Upper lobe of right lung (tissue), 1 donor: ENCODE results near the gene ARHGAP6. TPM values are rescaled to one million over a fixed set of nuclear protein-coding genes. Genes with fewer than 3 reads are reported as not detected.
"Not testable (repeated sequence)": the region's sequence is repeated elsewhere in the genome, so short reads cannot be mapped to it uniquely, and the experiment has no call there.

Source experiments
- ATAC-seq: fragments of 200-7000 bp; cut with Tn5 transposase; one replicate; pipeline ENCODE4 v1.9.1; 2020; ENCODE audit warnings: mild to moderate bottlenecking, moderate library complexity
- DNase-seq: peaks from one replicate; pipeline ENCODE4 v3.0.0-alpha.2; 2020
- H3K27ac ChIP-seq: fragments of 200-600 bp; one replicate; pipeline ENCODE4 v1.8.0; 2022
- H3K27me3 ChIP-seq: fragments of 200-600 bp; one replicate; pipeline ENCODE4 v1.8.0; 2022; ENCODE audit warnings: mild to moderate bottlenecking
- H3K36me3 ChIP-seq: fragments of 200-600 bp; one replicate; pipeline ENCODE4 v1.8.0; 2022
- H3K4me1 ChIP-seq: fragments of 200-600 bp; one replicate; pipeline ENCODE4 v1.8.0; 2022
- H3K4me3 ChIP-seq: fragments of 200-600 bp; one replicate; pipeline ENCODE4 v1.8.0; 2022; ENCODE audit warnings: mild to moderate bottlenecking
- H3K9me3 ChIP-seq: fragments of 200-600 bp; one replicate; pipeline ENCODE4 v1.8.0; 2022
- CTCF ChIP-seq: fragments of 200-600 bp; IDR thresholded peaks from one replicate; pipeline ENCODE4 v1.8.0; 2022; ENCODE audit warnings: antibody characterized with exemption
- intact Hi-C: fragments of 100-400 bp; cut with DNase I; formaldehyde crosslinking; loops from one replicate; pipeline ENCODE4 v1.11.0; 2022
- total RNA-seq: library from RNA; stranded (reverse); fragmentation: NEBNext Ultra II Directional; extraction: Animal tissue kit (Norgen Biotek cat#: 25700); gene quantifications from one replicate; pipeline ENCODE4 v1.2.1, GENCODE V29; 2021
- donor health status: DM: no; HTN: yes; CAD: no; lungs with severe emphysema.

ARHGAP6 gene
- total RNA-seq, 1 donor from 2014 or later, result 17.1 TPM

GRCh38 chrX:11244636-11245035, 421.1 kb downstream of the ARHGAP6 start:
- intact Hi-C loops, result no loop called here
- H3K4me3 ChIP-seq, result no peak overlapping the region
- no peak for TF ChIP-seq CTCF
- no peaks in the 10 kb centered on the region for H3K4me1 ChIP-seq
- ATAC-seq, result no peak
- no peak for DNase-seq
- no peaks in the 10 kb centered on the region for H3K9me3 ChIP-seq
- H3K36me3 ChIP-seq, result no peaks in the 10 kb centered on the region
- no peak overlapping the region for H3K27ac ChIP-seq
- no peaks in the 10 kb centered on the region for H3K27me3 ChIP-seq

GRCh38 chrX:11242704-11243103, 423.0 kb downstream of the ARHGAP6 start:
- H3K9me3 ChIP-seq, result no peaks in the 10 kb centered on the region
- H3K27ac ChIP-seq, result no peak overlapping the region
- no peaks in the 10 kb centered on the region for H3K4me1 ChIP-seq
- TF ChIP-seq CTCF, result no peak
- DNase-seq (no peak), ATAC-seq (no peak)
- H3K27me3 ChIP-seq, result no peaks in the 10 kb centered on the region
- intact Hi-C loops, result no loop called here
- H3K4me3 ChIP-seq, result no peak overlapping the region
- H3K36me3 ChIP-seq, result no peaks in the 10 kb centered on the region

DNA sequence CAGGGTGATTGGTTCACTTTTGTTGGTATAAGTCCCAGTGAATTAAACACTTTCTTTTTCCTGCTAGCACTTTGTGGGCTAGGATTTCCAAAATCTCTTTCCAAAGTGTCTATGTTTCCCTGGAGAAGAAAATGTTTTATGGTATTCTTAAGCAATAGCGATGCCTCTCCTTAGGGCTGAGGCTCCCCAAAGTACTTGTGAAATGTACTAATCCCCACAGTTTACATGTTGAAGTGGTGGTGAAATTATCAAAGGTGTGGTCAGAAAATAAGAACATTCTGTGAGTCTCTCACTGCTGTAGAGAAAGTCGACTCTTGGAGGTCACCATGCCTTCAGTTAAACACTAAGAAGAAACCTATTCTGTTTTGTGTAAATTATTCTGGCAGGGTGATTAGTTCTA, 424.0 kb downstream of the ARHGAP6 start:
- H3K36me3 ChIP-seq, result no peaks in the 10 kb centered on the region
- no peak for ATAC-seq

DNA sequence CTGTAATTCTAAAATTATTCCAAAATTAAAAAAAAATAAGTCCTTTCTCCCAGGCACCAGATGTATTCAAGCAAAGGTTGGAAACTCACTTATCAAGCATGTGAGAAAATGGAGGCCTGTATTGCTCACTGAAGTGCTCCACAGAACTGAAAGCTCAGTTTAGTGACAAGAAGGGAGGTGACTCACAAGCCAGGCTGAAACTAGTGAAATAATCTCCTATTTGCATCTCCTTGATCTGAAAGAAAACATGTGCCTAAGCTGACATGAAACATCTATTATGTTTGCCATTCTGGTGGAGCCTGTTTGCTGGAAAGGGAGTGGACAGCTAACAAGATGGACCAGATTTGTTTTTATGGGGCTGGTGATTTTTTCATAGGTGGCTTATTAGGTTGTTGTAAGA, 426.5 kb downstream of the ARHGAP6 start:
- Histone ChIP-seq H3K4me1 (no peaks in the 10 kb centered on the region), H3K27ac (no peak overlapping the region), H3K9me3 (no peaks in the 10 kb centered on the region), H3K4me3 (no peak overlapping the region), H3K36me3 (no peaks in the 10 kb centered on the region), H3K27me3 (no peaks in the 10 kb centered on the region)
- intact Hi-C loops, result no loop called here
- TF ChIP-seq CTCF, result no peak
- DNase-seq, result no peak
- ATAC-seq, result no peak

More for the DNA sequence above, 424.0 kb downstream of the ARHGAP6 start:
- H3K9me3 ChIP-seq, result no peaks in the 10 kb centered on the region
- no peak for DNase-seq
- no peak for TF ChIP-seq CTCF
- H3K4me1 ChIP-seq, result no peaks in the 10 kb centered on the region
- no peak overlapping the region for H3K27ac ChIP-seq
- intact Hi-C loops, result no loop called here
- H3K27me3 ChIP-seq, result no peaks in the 10 kb centered on the region
- H3K4me3 ChIP-seq, result no peak overlapping the region

GRCh38 chrX:11235377-11235776, 430.3 kb downstream of the ARHGAP6 start:
- H3K4me1 ChIP-seq, H3K36me3 ChIP-seq, H3K27ac ChIP-seq, intact Hi-C loops, H3K4me3 ChIP-seq, ATAC-seq, H3K9me3 ChIP-seq, DNase-seq, H3K27me3 ChIP-seq: not testable (repeated sequence)

- no peak for DNase-seq
- Histone ChIP-seq H3K4me3 (no peak overlapping the region), H3K9me3 (no peaks in the 10 kb centered on the region)
Observed at GRCh38 chrX:11215191-11215921, 450.4 kb downstream of the ARHGAP6 start.

More at GRCh38 chrX:11215191-11215921, 450.4 kb downstream of the ARHGAP6 start:
- Histone ChIP-seq H3K36me3 (no peaks in the 10 kb centered on the region), H3K27ac (no peak overlapping the region), H3K27me3 (no peaks in the 10 kb centered on the region), H3K4me1 (no peaks in the 10 kb centered on the region)
- TF ChIP-seq CTCF, result no peak
- intact Hi-C loops, result no loop called here
- ATAC-seq, result peak; percentile 60
